GM13976 (cell line): Measurements from ENCODE around the gene HSFX1.
"Not testable (repeated sequence)": the region's sequence is repeated elsewhere in the genome, so short reads cannot be mapped to it uniquely, and the experiment has no call there.

Experiments
- DNase-seq: peaks from one replicate; pipeline ENCODE4 v3.0.0; 2012; ENCODE audit warnings: low spot score
- in situ Hi-C: fragments of 300-500 bp; cut with MboI; formaldehyde crosslinking; loops from one replicate; pipeline ENCODE4 v1.12.0; 2022; ENCODE audit warnings: low sequenced_read_pairs, mixed read lengths, inconsistent platforms; ENCODE audit not compliant: unreplicated experiment
- TF ChIP-seq, protein P1 (sequence below): IDR thresholded peaks from 2 replicates; pipeline ENCODE4 v1.5.1; 2012; ENCODE audit warnings: borderline replicate concordance, mild to moderate bottlenecking; ENCODE audit not compliant: insufficient read depth; ENCODE audit errors: extremely low read depth, missing control alignments, control extremely low read depth

Gene HSFX1, protein sequence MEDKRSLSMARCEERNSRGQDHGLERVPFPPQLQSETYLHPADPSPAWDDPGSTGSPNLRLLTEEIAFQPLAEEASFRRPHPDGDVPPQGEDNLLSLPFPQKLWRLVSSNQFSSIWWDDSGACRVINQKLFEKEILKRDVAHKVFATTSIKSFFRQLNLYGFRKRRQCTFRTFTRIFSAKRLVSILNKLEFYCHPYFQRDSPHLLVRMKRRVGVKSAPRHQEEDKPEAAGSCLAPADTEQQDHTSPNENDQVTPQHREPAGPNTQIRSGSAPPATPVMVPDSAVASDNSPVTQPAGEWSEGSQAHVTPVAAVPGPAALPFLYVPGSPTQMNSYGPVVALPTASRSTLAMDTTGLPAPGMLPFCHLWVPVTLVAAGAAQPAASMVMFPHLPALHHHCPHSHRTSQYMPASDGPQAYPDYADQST

DNA sequence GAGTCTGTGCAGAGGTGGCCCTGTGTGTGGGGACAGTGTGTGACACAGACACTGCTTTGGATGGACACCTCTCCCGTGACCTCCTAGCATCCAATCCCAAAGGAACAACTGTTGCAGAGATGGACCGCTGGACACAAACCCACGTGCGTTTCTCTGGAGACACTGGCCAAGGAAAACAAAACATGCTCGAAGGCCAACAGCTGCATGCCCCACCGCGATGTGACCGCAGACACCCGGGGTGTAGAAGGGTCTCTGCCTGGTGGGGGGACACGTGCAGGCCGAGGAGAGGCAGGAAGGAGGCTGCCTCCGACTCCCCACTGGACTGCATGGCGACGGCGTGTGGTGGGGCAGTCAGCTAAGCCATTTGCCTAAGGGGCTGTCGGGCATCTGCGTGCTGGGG is at the start of gene HSFX1:
HSFX1 (plus strand) TSS at position 301 of the 400 bp plus-strand sequence. CDS start 614 bp downstream, outside the sequence.
- DNase-seq, in situ Hi-C loops: not testable (repeated sequence)

DNA sequence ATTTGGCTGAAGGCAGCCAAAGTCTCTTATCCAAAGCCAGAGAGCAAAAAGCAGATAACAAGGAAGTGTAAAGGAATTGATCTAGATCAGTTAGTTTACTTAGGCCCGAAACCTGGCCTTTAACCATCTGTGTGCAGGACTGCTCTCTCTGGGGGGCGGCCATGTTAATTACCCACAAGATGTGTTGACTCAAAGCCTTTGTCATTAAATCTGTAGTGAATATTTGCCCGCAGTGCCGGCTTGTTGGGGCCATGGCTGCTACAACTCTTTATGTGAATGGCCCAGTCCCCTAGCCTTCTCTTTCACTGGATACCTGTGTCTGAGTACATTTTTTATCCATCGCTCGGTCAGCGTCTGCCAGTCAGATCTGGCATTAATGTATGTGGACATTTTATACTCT is 46.6 kb upstream of the HSFX1 start:
- DNase-seq, in situ Hi-C loops: not testable (repeated sequence)

DNA sequence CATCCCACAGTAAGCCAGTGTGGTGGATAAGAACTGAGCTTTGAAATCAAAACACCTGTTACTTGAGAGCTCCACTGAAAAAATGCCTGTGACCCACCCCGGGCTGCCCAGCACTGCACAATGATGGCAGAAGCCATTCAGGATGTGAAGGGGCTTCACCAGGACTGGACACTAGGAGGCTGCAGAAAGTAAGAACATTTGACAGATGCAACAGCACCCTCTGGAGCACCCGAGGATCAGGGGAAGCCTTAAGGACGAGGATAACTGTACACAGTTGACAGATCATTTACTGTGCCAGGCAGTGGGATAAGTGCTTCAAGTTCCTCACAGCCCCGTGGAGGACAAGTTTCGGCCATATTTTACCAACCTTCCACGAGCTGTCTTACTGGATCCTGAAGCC is 31.6 kb upstream of the HSFX1 start:
- in situ Hi-C loops, DNase-seq: not testable (repeated sequence)

DNA sequence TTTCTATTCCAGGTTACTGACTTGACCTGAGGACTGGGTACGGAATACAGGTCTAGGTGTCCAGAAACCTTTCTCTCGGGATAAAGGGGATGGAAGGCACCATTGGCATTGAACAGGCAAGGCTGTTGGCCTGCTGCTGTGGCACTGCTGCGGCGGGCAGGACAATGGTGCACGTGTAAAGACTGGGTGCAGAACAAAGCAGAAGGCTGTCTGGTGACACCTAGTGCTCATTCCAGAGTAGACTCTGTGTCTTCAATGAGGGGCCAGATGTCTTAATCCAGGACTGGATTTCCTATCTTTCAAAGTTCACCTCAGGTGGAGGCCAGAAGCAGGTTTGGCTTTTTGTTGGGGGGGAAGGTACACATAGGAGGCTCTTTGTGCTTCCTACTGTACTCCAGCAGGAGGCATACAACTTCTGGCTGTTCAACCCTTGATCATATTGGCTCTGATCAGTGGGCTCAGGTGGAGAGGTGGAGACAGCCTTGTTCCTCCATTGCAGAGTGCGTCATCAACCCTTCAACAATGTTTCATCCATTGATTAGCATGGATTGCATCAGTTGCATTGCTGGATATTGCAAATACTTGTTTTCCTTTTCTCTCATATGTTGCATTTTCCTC is 27.4 kb upstream of the HSFX1 start:
- DNase-seq, in situ Hi-C loops: not testable (repeated sequence)

DNA sequence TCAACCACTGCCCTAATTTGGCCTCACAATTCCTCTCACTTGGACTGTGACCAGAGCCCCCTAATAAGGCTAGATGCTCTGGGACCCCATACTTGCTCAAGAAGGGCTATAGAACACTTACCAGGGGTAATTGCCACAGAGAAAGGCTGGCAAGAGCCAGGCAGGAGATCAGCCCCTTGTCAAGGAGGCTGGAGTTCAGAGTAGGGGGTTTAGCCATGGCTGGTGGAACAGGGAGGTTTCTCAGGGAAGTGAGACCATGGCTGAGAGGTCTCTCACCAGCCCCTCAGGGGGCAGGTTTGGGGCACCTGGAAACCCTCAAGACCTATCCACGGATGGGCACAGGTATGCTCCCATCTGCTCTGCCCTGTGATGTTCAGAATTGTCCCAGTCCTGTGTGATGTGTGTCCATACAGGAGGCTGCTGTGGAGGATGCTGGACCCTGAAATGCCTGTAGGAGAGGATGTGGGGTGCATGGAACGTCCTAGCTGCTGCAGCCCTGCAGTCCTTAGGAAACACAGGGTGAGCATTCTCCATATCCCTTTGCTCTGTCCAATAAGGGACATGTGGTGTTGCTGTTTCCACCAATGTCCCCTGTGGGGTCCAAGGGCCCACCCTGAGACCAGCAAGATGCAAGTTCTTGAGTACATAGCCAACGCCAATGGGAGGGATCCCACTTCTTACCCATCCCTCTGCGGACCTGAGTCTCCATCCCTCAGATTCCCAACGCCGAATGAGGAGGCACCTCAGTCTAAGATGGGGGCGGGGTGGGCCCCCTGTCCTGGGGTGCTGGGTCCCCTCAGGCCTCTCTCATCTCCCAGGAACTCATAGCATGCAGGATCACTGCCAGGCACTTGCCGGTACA is 16.4 kb upstream of the HSFX1 start:
- in situ Hi-C loops, result no loop called here
- DNase-seq, result no peak
- TF ChIP-seq, protein P1, sequence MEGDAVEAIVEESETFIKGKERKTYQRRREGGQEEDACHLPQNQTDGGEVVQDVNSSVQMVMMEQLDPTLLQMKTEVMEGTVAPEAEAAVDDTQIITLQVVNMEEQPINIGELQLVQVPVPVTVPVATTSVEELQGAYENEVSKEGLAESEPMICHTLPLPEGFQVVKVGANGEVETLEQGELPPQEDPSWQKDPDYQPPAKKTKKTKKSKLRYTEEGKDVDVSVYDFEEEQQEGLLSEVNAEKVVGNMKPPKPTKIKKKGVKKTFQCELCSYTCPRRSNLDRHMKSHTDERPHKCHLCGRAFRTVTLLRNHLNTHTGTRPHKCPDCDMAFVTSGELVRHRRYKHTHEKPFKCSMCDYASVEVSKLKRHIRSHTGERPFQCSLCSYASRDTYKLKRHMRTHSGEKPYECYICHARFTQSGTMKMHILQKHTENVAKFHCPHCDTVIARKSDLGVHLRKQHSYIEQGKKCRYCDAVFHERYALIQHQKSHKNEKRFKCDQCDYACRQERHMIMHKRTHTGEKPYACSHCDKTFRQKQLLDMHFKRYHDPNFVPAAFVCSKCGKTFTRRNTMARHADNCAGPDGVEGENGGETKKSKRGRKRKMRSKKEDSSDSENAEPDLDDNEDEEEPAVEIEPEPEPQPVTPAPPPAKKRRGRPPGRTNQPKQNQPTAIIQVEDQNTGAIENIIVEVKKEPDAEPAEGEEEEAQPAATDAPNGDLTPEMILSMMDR, result no peak

DNA sequence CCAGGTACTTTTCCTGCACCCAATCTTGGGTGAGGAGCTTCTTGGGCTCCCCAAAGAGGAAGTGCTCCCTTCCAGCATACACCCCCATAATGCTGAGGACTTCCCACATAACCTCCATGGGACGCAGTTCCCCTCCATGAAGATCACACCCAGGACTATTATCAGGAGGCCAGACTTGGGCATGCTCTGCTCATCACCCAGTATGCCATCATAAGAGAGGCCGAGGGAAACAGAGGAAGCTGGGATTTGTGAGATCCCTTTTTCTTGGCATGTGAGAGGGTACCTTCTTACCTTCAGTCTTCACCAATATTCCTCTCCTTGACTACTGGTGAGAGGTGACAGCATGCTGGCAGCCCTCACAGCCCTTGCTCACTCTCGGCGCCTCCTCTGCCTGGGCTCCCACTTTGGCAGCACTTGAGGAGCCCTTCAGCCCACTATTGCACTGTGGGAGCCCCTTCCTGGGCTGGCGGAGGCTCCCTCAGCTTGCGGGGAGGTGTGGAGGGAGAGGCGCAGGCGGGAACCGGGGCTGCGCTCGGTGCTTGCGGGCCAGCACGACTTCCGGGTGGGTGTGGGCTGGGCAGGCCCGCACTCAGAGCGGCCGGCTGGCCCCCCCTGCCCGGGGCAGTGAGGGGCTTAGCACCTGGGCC is 15.7 kb upstream of the HSFX1 start:
- in situ Hi-C loops, result no loop called here
- TF ChIP-seq, protein P1, result no peak
- no peak for DNase-seq

DNA sequence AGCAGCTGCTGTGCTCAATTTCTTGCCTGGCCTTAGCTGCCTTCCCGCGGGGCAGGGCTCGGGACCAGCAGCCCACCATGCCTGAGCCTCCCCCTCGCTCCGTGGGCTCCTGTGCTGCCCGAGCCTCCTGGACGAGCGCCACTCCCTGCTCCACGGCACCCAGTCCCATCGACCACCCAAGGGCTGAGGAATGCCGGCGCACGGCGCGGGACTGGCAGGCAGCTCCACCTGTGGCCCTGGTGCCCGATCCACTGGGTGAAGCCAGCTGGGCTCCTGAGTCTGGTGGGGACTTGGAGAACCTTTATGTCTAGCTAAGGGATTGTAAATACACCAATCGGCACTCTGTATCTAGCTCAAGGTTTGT is 15.2 kb upstream of the HSFX1 start:
- in situ Hi-C loops, DNase-seq: not testable (repeated sequence)

DNA sequence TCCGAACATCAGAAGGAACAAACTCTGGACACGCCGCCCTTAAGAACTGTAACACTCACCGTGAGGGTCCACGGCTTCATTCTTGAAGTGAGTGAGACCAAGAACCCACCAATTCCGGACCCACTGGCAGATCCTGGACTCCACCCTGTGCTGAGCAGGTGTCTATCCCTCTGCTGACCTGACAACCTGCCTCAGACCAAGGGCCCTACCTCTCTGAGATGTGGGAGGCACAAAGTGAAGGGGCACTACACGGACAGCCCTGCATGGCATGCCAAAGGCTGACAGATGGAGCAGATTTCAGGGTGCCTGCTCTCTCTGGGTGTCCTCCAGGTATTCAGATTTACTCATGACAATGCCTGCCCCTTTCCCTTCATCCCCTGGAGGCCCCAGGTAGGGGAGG is 14.0 kb upstream of the HSFX1 start:
- in situ Hi-C loops, result no loop called here
- no peak for DNase-seq
- TF ChIP-seq, protein P1, result no peak

DNA sequence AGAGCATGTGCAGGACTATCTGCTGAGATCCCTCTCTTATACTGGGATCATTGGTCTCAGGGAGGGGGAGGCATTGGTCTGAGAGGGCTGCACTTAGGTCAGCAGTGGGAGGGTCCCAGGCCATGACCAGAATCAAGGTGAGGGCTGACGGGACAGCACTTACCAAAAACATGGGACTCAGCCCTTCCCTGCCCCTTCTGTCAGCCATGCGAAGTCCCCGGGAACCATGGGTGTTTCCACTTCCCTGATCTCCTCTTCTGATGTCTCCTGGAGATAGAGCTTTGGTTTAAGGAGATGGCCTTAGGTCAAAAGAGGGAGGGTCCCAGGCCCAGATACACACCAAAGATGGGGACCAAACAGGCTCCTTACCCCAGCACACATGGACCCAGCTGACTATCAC is 12.9 kb upstream of the HSFX1 start:
- in situ Hi-C loops, result no loop called here
- DNase-seq, result no peak

DNA sequence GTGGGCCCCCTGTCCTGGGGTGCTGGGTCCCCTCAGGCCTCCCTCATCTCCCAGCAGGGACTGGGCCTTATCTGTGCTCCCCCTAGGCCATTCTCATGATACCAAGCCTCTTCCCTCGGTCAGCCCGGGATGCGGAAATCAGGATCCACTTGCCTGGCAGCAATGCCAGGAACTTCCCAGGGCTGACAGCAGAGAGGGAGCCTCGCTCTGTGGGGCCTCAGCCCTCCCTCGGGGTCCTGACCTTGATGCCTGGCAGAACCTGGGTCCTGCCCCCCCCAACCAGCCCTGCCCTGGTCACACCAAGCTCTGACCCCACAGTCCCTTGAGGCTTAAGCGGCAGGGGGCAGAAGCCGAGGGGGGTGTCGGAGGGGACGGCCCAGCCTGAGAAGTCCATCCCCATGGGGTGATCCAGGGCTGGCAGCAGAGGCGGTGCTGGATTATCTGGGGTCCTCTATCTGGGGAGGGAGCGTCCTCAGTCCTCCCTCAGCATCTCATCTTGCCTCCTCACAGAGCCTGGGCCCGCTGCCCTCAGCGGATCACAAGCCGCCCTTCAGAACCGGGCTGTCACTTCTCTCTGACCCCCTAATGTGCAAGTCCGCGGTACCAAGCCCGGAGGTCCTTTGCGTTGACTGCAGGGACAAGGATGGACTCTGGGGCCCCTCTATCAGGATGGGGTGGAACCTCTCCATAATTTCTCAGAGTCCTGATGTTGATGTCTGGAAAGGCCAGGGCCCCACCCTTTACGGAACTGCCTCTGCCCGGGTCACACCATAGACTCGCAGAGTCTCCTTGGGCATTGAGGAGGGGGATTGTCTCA is 11.8 kb upstream of the HSFX1 start:
- in situ Hi-C loops, DNase-seq: not testable (repeated sequence)

More for the DNA sequence above, 12.9 kb upstream of the HSFX1 start:
- TF ChIP-seq, protein P1, result no peak
